Stimulated activated CD4-positive, alpha-beta T cell treated with anti-CD3 and anti-CD28 coated beads, Interleukin-4, amount 100 ng/mL, for 24 hours (primary cell): ENCODE data around the gene CMIP.
"Not testable (repeated sequence)": the region's sequence is repeated elsewhere in the genome, so short reads cannot be mapped to it uniquely, and the experiment has no call there.

ENCODE experiments used
- DNase-seq: peaks from one replicate; pipeline ENCODE4 v3.0.0-alpha.2; 2020

CMIP gene

GRCh38 chr16:81737885-81738536, 293.4 kb downstream of the CMIP start:
- peak; percentile 88 for DNase-seq

- DNase-seq = no peak
Observed at GRCh38 chr16:81738783-81739496, 294.3 kb downstream of the CMIP start.

- no peak for DNase-seq
Observed at GRCh38 chr16:81739503-81739902, 294.9 kb downstream of the CMIP start.

- no peak for DNase-seq
Observed at GRCh38 chr16:81740169-81740568, 295.6 kb downstream of the CMIP start.

- DNase-seq = not testable (repeated sequence)
Observed at GRCh38 chr16:81741430-81741770, 296.8 kb downstream of the CMIP start.

GRCh38 chr16:81744385-81744784, 299.8 kb downstream of the CMIP start:
- no peak for DNase-seq

- no peak for DNase-seq
Observed at GRCh38 chr16:81744911-81745310, 300.3 kb downstream of the CMIP start.

GRCh38 chr16:81745704-81746558, 301.3 kb downstream of the CMIP start:
- peak; percentile 81 for DNase-seq

- no peak for DNase-seq
Observed at GRCh38 chr16:81746566-81746965, 302.0 kb downstream of the CMIP start.

- DNase-seq = no peak
Observed at GRCh38 chr16:81748476-81749198, 304.0 kb downstream of the CMIP start.

GRCh38 chr16:81752225-81752875, 307.7 kb downstream of the CMIP start:
- no peak for DNase-seq

- no peak for DNase-seq
Observed at GRCh38 chr16:81752876-81753227, 308.2 kb downstream of the CMIP start.

- no peak for DNase-seq
Observed at GRCh38 chr16:81754858-81755257, 310.2 kb downstream of the CMIP start.

- no peak for DNase-seq
Observed at GRCh38 chr16:81755915-81756614, 311.5 kb downstream of the CMIP start.

- DNase-seq = no peak
Observed at GRCh38 chr16:81756615-81757356, 312.2 kb downstream of the CMIP start.

GRCh38 chr16:81758376-81758775, 313.8 kb downstream of the CMIP start:
- DNase-seq = no peak
